ENCODE results near the gene CCNT1.

Gene CCNT1

DNA sequence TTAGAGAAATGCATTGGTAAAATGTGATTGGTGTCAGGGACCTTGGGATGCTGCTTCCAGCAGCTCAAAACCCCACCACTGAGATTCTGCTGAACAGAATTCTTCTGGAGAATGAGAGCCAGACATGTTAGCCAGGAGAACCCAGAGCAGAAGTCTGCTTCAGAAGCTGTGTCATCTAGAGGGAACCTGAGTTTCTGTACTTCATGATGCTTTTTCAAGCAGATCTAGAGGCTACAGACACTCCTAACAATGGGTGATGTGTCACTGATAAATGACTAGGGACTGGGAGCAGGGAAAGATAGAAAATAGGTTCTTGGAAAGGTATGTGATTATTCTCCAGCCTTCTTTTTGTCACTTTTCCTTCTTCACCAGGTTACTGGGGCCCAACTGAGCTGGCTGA, 76.1 kb downstream of the CCNT1 start:
- no peak for DNase-seq
